ENCODE results near the gene CCL25.

DNA sequence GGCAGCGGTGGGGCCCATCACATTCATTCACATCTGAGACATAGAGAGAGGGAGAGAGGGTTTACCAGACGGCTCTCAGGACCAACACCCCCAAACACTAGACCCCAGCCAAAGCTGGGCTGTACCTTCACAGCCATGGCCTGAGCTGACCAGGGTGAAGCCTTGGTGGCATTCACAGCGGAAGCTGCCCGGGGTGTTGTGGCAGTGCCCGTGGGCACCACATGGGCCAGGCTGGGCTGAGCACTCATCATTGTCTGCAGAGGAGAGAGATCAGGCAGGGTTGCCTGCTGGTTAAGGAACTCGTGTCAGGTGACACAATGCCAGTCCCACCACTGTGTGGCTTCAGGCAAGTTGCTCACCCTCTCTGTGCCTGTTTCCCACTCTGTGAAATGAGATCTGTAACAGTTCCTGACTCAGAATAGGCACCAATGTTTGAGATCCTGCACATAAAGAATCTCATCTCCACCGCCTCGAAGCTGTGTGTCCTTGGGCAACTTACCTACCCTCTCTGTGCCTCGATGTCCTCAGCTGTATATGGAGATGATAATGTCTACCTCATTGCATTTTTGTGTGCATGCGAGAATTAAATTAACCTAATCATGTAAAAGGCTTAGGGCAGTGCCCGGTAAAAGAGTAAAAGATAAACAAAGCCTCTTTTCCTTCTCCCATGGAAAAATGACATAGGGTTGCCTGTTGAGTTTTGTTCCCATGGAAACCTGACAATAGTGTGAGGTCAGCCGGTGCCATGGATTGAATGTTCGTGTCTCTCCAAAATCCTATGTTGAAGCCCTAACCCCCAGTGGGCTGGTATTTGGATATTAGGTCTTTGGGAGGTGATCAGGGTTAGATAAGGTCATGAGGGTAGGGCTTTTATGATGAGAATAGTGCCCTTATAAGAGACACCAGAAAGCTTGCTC is 22.9 kb downstream of the CCL25 start:
- TF ChIP-seq, protein P1, sequence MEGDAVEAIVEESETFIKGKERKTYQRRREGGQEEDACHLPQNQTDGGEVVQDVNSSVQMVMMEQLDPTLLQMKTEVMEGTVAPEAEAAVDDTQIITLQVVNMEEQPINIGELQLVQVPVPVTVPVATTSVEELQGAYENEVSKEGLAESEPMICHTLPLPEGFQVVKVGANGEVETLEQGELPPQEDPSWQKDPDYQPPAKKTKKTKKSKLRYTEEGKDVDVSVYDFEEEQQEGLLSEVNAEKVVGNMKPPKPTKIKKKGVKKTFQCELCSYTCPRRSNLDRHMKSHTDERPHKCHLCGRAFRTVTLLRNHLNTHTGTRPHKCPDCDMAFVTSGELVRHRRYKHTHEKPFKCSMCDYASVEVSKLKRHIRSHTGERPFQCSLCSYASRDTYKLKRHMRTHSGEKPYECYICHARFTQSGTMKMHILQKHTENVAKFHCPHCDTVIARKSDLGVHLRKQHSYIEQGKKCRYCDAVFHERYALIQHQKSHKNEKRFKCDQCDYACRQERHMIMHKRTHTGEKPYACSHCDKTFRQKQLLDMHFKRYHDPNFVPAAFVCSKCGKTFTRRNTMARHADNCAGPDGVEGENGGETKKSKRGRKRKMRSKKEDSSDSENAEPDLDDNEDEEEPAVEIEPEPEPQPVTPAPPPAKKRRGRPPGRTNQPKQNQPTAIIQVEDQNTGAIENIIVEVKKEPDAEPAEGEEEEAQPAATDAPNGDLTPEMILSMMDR (IDR thresholded peaks at IDR 0.05; ENCODE audit: extremely low read depth in 1 of 2, insufficient read depth in 1 of 2, low read depth in 1 of 2, low read length in 2 of 2) = no peak
- TF ChIP-seq POLR2AphosphoS5 (IDR thresholded peaks at IDR 0.05; ENCODE audit: insufficient read depth, low read depth, low read length) (no peak), POLR2A (IDR thresholded peaks at IDR 0.05; ENCODE audit: low read depth, low read length) (no peak), EZH2 (IDR thresholded peaks at IDR 0.05; ENCODE audit: borderline replicate concordance, low read depth, low read length, severe bottlenecking) (no peak), GATA2 (IDR thresholded peaks at IDR 0.05; ENCODE audit: insufficient read depth, insufficient read length, low read depth, low read length) (no peak), FOS (IDR thresholded peaks at IDR 0.05; ENCODE audit: borderline replicate concordance, insufficient read depth, low read length) (no peak), JUN (IDR thresholded peaks at IDR 0.05; ENCODE audit: borderline replicate concordance, insufficient read depth, insufficient read length, low read depth) (no peak), MYC (IDR thresholded peaks at IDR 0.05; ENCODE audit: low read depth, low read length) (no peak)
- TF ChIP-seq, protein P2, sequence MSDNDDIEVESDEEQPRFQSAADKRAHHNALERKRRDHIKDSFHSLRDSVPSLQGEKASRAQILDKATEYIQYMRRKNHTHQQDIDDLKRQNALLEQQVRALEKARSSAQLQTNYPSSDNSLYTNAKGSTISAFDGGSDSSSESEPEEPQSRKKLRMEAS (IDR thresholded peaks at IDR 0.05; ENCODE audit: insufficient read depth, insufficient read length) = no peak

Data from endothelial cell of umbilical vein (primary cell).